ENCODE data around the gene PTPN14. TPM values are rescaled to one million over a fixed set of nuclear protein-coding genes. Genes with fewer than 3 reads are reported as not detected.

Gene PTPN14
- total RNA-seq, 2 experiments from 2014 or later: 0.20 to 0.28 TPM

GRCh38 chr1:214469290-214469689 is 82.1 kb downstream of the PTPN14 start:
- Mint-ChIP-seq H3K27ac (no peak overlapping the region), H3K27me3 (peaks cover 23% of the 10 kb centered on the region), H3K4me3 (no peak overlapping the region), H3K4me1 (no peaks in the 10 kb centered on the region), H3K36me3 (ENCODE audit: low read depth) (no peaks in the 10 kb centered on the region), H3K9me3 (no peaks in the 10 kb centered on the region)
- DNase-seq: no peak
- CTCF ChIA-PET: no interaction called here
- POLR2A ChIA-PET: no interaction called here

GRCh38 chr1:214467078-214467585 is 84.3 kb downstream of the PTPN14 start:
- Mint-ChIP-seq H3K36me3 (ENCODE audit: low read depth) (no peaks in the 10 kb centered on the region), H3K27me3 (peaks cover 12% of the 10 kb centered on the region), H3K9me3 (no peaks in the 10 kb centered on the region), H3K4me3 (no peak overlapping the region), H3K27ac (no peak overlapping the region), H3K4me1 (no peaks in the 10 kb centered on the region)
- DNase-seq: no peak
- ChIA-PET POLR2A (no interaction called here), CTCF (no interaction called here)

GRCh38 chr1:214466403-214467077 is 84.9 kb downstream of the PTPN14 start:
- H3K27ac Mint-ChIP-seq: no peak overlapping the region
- CTCF ChIA-PET: no interaction called here

GRCh38 chr1:214464445-214465287 is 86.7 kb downstream of the PTPN14 start:
- POLR2A ChIA-PET: no interaction called here
- H3K27me3 Mint-ChIP-seq: peaks cover 8% of the 10 kb centered on the region
- H3K4me1 Mint-ChIP-seq: no peaks in the 10 kb centered on the region
- no peaks in the 10 kb centered on the region for H3K9me3 Mint-ChIP-seq
- no peak overlapping the region for H3K4me3 Mint-ChIP-seq
- CTCF ChIA-PET: interaction anchor here (1.3 kb wide), 1 partner anchor 9 kb away, joined by 3 read pairs; no protein-coding TSS in a partner anchor
- no peak for DNase-seq
- no peaks in the 10 kb centered on the region for H3K36me3 Mint-ChIP-seq (ENCODE audit: low read depth)
- H3K27ac Mint-ChIP-seq: no peak overlapping the region

More at GRCh38 chr1:214466403-214467077, 84.9 kb downstream of the PTPN14 start:
- POLR2A ChIA-PET: no interaction called here
- Mint-ChIP-seq H3K4me1 (no peaks in the 10 kb centered on the region), H3K9me3 (no peaks in the 10 kb centered on the region), H3K27me3 (peaks cover 8% of the 10 kb centered on the region), H3K36me3 (ENCODE audit: low read depth) (no peaks in the 10 kb centered on the region), H3K4me3 (no peak overlapping the region)
- no peak for DNase-seq

GRCh38 chr1:214463596-214463995 is 87.8 kb downstream of the PTPN14 start:
- ChIA-PET CTCF (no interaction called here), POLR2A (no interaction called here)
- Mint-ChIP-seq H3K27me3 (peaks cover 5% of the 10 kb centered on the region), H3K36me3 (ENCODE audit: low read depth) (no peaks in the 10 kb centered on the region), H3K4me3 (no peak overlapping the region), H3K9me3 (no peaks in the 10 kb centered on the region), H3K4me1 (no peaks in the 10 kb centered on the region), H3K27ac (no peak overlapping the region)
- DNase-seq: no peak

- POLR2A ChIA-PET: no interaction called here
Measured at GRCh38 chr1:214462882-214463281, 88.5 kb downstream of the PTPN14 start.

GRCh38 chr1:214461305-214461704 is 90.1 kb downstream of the PTPN14 start:
- CTCF ChIA-PET: no interaction called here
- H3K36me3 Mint-ChIP-seq (ENCODE audit: low read depth): no peaks in the 10 kb centered on the region
- no peak overlapping the region for H3K4me3 Mint-ChIP-seq
- no peak for DNase-seq
- H3K27me3 Mint-ChIP-seq: no peaks in the 10 kb centered on the region
- H3K9me3 Mint-ChIP-seq: no peaks in the 10 kb centered on the region
- POLR2A ChIA-PET: no interaction called here
- no peak overlapping the region for H3K27ac Mint-ChIP-seq
- no peaks in the 10 kb centered on the region for H3K4me1 Mint-ChIP-seq

More at GRCh38 chr1:214462882-214463281, 88.5 kb downstream of the PTPN14 start:
- no peak overlapping the region for H3K4me3 Mint-ChIP-seq
- no peaks in the 10 kb centered on the region for H3K9me3 Mint-ChIP-seq
- no peaks in the 10 kb centered on the region for H3K36me3 Mint-ChIP-seq (ENCODE audit: low read depth)
- no peak for DNase-seq
- peaks cover 5% of the 10 kb centered on the region for H3K27me3 Mint-ChIP-seq
- no peaks in the 10 kb centered on the region for H3K4me1 Mint-ChIP-seq
- CTCF ChIA-PET: no interaction called here
- no peak overlapping the region for H3K27ac Mint-ChIP-seq

- ChIA-PET CTCF (no interaction called here), POLR2A (no interaction called here)
- DNase-seq: no peak
- no peaks in the 10 kb centered on the region for H3K27me3 Mint-ChIP-seq
- no peaks in the 10 kb centered on the region for H3K4me1 Mint-ChIP-seq
- no peak overlapping the region for H3K27ac Mint-ChIP-seq
- no peaks in the 10 kb centered on the region for H3K36me3 Mint-ChIP-seq (ENCODE audit: low read depth)
- H3K9me3 Mint-ChIP-seq: no peaks in the 10 kb centered on the region
- H3K4me3 Mint-ChIP-seq: no peak overlapping the region
Measured at GRCh38 chr1:214460304-214460916, 91.0 kb downstream of the PTPN14 start.

- no peaks in the 10 kb centered on the region for H3K27me3 Mint-ChIP-seq
- CTCF ChIA-PET: no interaction called here
- POLR2A ChIA-PET: no interaction called here
- no peak overlapping the region for H3K27ac Mint-ChIP-seq
- no peaks in the 10 kb centered on the region for H3K36me3 Mint-ChIP-seq (ENCODE audit: low read depth)
- no peaks in the 10 kb centered on the region for H3K4me1 Mint-ChIP-seq
- H3K4me3 Mint-ChIP-seq: no peak overlapping the region
- DNase-seq: no peak
- H3K9me3 Mint-ChIP-seq: no peaks in the 10 kb centered on the region
Measured at GRCh38 chr1:214459895-214460294, 91.5 kb downstream of the PTPN14 start.

- Mint-ChIP-seq H3K27ac (no peak overlapping the region), H3K36me3 (ENCODE audit: low read depth) (no peaks in the 10 kb centered on the region), H3K9me3 (no peaks in the 10 kb centered on the region), H3K4me3 (no peak overlapping the region), H3K4me1 (no peaks in the 10 kb centered on the region), H3K27me3 (peaks cover 2% of the 10 kb centered on the region)
- no peak for DNase-seq
- ChIA-PET POLR2A (no interaction called here), CTCF (no interaction called here)
Measured at GRCh38 chr1:214458541-214458940, 92.9 kb downstream of the PTPN14 start.

- ChIA-PET CTCF (interaction anchor here (1.1 kb wide), 1 partner anchor 9 kb away, joined by 3 read pairs; no protein-coding TSS in a partner anchor), POLR2A (no interaction called here)
- no peak for DNase-seq
- H3K4me1 Mint-ChIP-seq: peaks cover 3% of the 10 kb centered on the region
- H3K9me3 Mint-ChIP-seq: no peaks in the 10 kb centered on the region
- H3K4me3 Mint-ChIP-seq: no peak overlapping the region
- H3K27me3 Mint-ChIP-seq: peaks cover 8% of the 10 kb centered on the region
- peaks cover 2% of the 10 kb centered on the region for H3K36me3 Mint-ChIP-seq (ENCODE audit: low read depth)
- H3K27ac Mint-ChIP-seq: no peak overlapping the region
Measured at GRCh38 chr1:214455971-214456867, 95.2 kb downstream of the PTPN14 start.

GRCh38 chr1:214455479-214455878 is 95.9 kb downstream of the PTPN14 start:
- Mint-ChIP-seq H3K4me3 (no peak overlapping the region), H3K27me3 (peaks cover 8% of the 10 kb centered on the region), H3K9me3 (no peaks in the 10 kb centered on the region), H3K27ac (no peak overlapping the region), H3K36me3 (ENCODE audit: low read depth) (peaks cover 2% of the 10 kb centered on the region), H3K4me1 (peaks cover 3% of the 10 kb centered on the region)
- POLR2A ChIA-PET: no interaction called here
- DNase-seq: no peak
- CTCF ChIA-PET: interaction anchor here (1.1 kb wide), 1 partner anchor 10 kb away, joined by 3 read pairs; no protein-coding TSS in a partner anchor
